ENCODE data around the gene HMGN4. TPM values are rescaled to one million over a fixed set of nuclear protein-coding genes. Genes with fewer than 3 reads are reported as not detected.

HMGN4 gene
- total and polyA plus RNA-seq, 9 of the 15 experiments (the other 6 are each of a cell fraction or from before 2014, with no cell fraction given) = 35.4 to 134 (median 94.1) TPM

GRCh38 chr6:26520237-26520849 is 17.8 kb upstream of the HMGN4 start (continued):
- TF ChIP-seq ZEB2 (IDR thresholded peaks at IDR 0.05) (peak; percentile 38; the same call in 1 of the 2 replicates), NR2C1 (IDR thresholded peaks at IDR 0.05) (peak; percentile 64), NR2C1 (tag; IDR thresholded peaks at IDR 0.05) (peak; percentile 88), DPF2 (IDR thresholded peaks at IDR 0.05) (peak; percentile 67), EP300 (IDR thresholded peaks at IDR 0.05; ENCODE audit: low read length) (no peak), EZH2 (IDR thresholded peaks at IDR 0.05; ENCODE audit: borderline replicate concordance, low read depth, low read length) (no peak), SMC3 (conservative IDR thresholded peaks at IDR 0.05; ENCODE audit: insufficient read depth, low read depth, low read length) (no peak), ZNF707 (CRISPR knock-in tag; conservative IDR thresholded peaks at IDR 0.05) (peak; percentile 74; the same call in 1 of the 2 replicates), ZC3H8 (IDR thresholded peaks at IDR 0.05) (no peak), ETS2 (tag; IDR thresholded peaks at IDR 0.05; ENCODE audit: borderline replicate concordance, poor library complexity, severe bottlenecking) (no peak), LARP7 (IDR thresholded peaks at IDR 0.05) (no peak), MYBL2 (IDR thresholded peaks at IDR 0.05; ENCODE audit: low read depth) (no peak), MYBL2 (CRISPR knock-in tag; IDR thresholded peaks at IDR 0.05; ENCODE audit: borderline replicate concordance) (no peak), TFAP4 (CRISPR knock-in tag; IDR thresholded peaks at IDR 0.05; ENCODE audit: borderline replicate concordance) (peak; percentile 42; the same call in 1 of the 2 replicates), JUN (IDR thresholded peaks at IDR 0.05; ENCODE audit: borderline replicate concordance, low read depth, low read length) (peak; percentile 42; the same call in 1 of the 2 replicates), JUN (CRISPR knock-in tag; IDR thresholded peaks at IDR 0.05; ENCODE audit: borderline replicate concordance) (no peak), POLR2G (IDR thresholded peaks at IDR 0.05; ENCODE audit: low read depth, low read length) (no peak), ZNF766 (CRISPR knock-in tag; conservative IDR thresholded peaks at IDR 0.05) (peak; percentile 93), PHF21A (IDR thresholded peaks at IDR 0.05; ENCODE audit: borderline replicate concordance, low read depth) (peak; percentile 57; the same call in 1 of the 2 replicates), MITF (IDR thresholded peaks at IDR 0.05) (no peak), GATAD2B (IDR thresholded peaks at IDR 0.05; ENCODE audit: borderline replicate concordance) (no peak), CBX5 (IDR thresholded peaks at IDR 0.05; ENCODE audit: borderline replicate concordance, low read depth) (no peak), DIDO1 (tag; IDR thresholded peaks at IDR 0.05; ENCODE audit: low read depth) (0 out of 2 replicates have a peak, but pooled peaks have one; percentile 36), MEF2A (IDR thresholded peaks at IDR 0.05; ENCODE audit: control insufficient read depth, low read depth, low read length) (no peak), ZFP91 (CRISPR knock-in tag; IDR thresholded peaks at IDR 0.05) (no peak), ZFP30 (CRISPR knock-in tag; IDR thresholded peaks at IDR 0.05; ENCODE audit: borderline replicate concordance) (no peak), SMARCB1 (IDR thresholded peaks at IDR 0.05; ENCODE audit: insufficient read length, low read depth) (no peak), ZNF384 (IDR thresholded peaks at IDR 0.05; ENCODE audit: low read depth, low read length) (no peak)

Data from K562 (cell line).